ENCODE data around the gene HSP90AB1. TPM values are rescaled to one million over a fixed set of nuclear protein-coding genes. Genes with fewer than 3 reads are reported as not detected.

HSP90AB1 gene
- total RNA-seq, 1 donor from 2014 or later = 463 TPM

DNA sequence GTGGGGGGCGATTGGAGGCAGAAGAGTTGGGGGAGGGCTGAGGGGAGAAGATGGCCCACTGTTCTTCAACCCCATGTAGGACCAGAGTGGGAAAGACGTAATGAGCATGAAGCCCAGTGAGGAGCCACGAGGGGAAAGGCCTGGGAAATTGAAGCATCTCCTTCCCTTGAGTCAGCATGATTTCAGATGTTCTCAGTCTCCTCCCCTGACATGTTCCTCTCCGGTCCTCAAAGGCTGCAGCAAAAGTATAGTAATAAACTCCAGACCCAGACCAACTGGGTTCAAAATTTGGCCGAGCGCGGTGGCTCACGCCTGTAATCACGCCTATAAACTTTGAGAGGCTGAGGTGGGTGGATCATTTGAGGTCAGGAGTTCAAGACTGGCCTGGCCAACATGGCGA lies 20.4 kb downstream of the HSP90AB1 start:
- no peak for DNase-seq (ENCODE audit: extremely low spot score in 2 of 2)
- Histone ChIP-seq H3K27me3 (peaks cover 4% of the 10 kb centered on the region), H3K4me3 (no peak overlapping the region), H3K4me1 (peaks cover 29% of the 10 kb centered on the region), H3K36me3 (no peaks in the 10 kb centered on the region), H3K27ac (no peak overlapping the region), H3K9me3 (no peaks in the 10 kb centered on the region)
- intact Hi-C loops (cut with DNase I) = no loop called here
- TF ChIP-seq POLR2AphosphoS5 (IDR thresholded peaks at IDR 0.05; ENCODE audit: insufficient read depth in 1 of 2, low read depth in 1 of 2) (no peak), POLR2A (IDR thresholded peaks at IDR 0.05) (no peak)
- TF ChIP-seq, protein P1, sequence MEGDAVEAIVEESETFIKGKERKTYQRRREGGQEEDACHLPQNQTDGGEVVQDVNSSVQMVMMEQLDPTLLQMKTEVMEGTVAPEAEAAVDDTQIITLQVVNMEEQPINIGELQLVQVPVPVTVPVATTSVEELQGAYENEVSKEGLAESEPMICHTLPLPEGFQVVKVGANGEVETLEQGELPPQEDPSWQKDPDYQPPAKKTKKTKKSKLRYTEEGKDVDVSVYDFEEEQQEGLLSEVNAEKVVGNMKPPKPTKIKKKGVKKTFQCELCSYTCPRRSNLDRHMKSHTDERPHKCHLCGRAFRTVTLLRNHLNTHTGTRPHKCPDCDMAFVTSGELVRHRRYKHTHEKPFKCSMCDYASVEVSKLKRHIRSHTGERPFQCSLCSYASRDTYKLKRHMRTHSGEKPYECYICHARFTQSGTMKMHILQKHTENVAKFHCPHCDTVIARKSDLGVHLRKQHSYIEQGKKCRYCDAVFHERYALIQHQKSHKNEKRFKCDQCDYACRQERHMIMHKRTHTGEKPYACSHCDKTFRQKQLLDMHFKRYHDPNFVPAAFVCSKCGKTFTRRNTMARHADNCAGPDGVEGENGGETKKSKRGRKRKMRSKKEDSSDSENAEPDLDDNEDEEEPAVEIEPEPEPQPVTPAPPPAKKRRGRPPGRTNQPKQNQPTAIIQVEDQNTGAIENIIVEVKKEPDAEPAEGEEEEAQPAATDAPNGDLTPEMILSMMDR (IDR thresholded peaks at IDR 0.05) = no peak

DNA sequence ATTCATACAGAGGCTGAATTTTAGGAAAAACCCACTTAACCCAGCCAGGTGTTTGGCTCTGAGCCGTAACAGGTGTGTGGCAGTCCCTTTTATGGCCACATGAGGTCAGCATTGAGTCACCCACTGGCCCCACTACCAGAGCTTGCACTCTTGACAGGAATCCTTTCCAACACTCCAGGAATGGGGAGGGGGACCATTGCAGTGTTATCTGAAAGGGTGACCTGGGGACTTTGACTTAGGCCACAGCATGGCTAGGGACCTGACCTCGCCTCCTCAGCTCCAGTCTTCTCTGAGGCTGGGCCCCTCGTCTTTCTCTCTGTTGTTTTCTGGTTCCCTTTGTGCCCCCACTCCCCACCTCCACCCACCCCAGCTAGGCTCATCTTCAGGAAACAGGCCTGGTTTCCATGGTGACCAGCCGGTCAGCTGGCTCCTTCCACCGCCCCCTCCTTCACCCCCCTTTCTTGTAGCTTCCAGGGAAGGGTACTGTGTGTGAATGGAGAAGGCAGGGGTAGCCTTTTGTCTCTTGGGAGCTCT lies 21.3 kb downstream of the HSP90AB1 start:
- no peaks in the 10 kb centered on the region for H3K9me3 ChIP-seq
- peaks cover 20% of the 10 kb centered on the region for H3K4me1 ChIP-seq
- TF ChIP-seq POLR2A (IDR thresholded peaks at IDR 0.05) (no peak), POLR2AphosphoS5 (IDR thresholded peaks at IDR 0.05; ENCODE audit: insufficient read depth in 1 of 2, low read depth in 1 of 2) (no peak)
- TF ChIP-seq, protein P1 (IDR thresholded peaks at IDR 0.05) = peak in 2 of 3 experiments; percentile 53 to 68
- peaks cover 6% of the 10 kb centered on the region for H3K27me3 ChIP-seq
- DNase-seq (ENCODE audit: extremely low spot score in 2 of 2) = no peak
- no peak overlapping the region for H3K27ac ChIP-seq
- no peaks in the 10 kb centered on the region for H3K36me3 ChIP-seq
- no peak overlapping the region for H3K4me3 ChIP-seq
- intact Hi-C loops (cut with DNase I) = no loop called here

DNA sequence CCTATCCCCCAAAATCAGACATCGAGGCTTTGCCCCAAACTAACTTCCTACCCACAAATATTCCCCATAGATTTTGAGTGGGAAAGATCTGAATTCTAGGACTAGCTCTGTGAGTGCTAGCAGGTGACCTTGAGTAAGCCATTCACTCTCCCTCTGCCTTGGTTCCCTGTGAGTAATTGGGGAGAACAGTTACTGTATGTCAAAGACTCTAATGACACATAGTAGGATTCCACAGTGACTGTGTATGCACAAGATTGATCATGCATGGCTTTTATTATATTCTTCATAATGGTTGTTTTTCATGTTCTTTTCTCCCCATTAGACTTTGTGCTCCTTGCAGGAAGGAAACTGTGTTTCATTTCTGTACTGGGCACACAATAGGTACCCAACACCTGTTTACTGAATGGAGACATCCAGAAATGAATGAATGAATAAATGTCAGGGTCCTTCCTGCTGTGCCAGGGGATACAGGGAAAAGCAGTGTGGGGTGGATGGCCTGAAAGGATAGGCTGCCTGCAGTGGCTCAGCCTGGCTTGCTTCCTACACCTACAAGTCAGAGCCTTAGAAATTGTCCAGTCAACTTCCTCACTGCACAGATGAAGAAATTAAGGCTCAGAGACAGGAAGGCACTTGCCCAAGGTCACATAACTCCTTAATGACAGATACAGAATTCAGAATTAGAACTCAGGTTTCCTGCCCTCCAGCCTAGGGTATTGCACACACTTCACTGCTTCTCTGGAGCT lies 22.4 kb downstream of the HSP90AB1 start:
- H3K9me3 ChIP-seq = no peaks in the 10 kb centered on the region
- H3K4me3 ChIP-seq = no peak overlapping the region
- no peak overlapping the region for H3K27ac ChIP-seq
- DNase-seq (ENCODE audit: extremely low spot score in 2 of 2) = no peak
- TF ChIP-seq POLR2A (IDR thresholded peaks at IDR 0.05) = no peak
- no peak for TF ChIP-seq POLR2AphosphoS5 (IDR thresholded peaks at IDR 0.05; ENCODE audit: insufficient read depth in 1 of 2, low read depth in 1 of 2)
- TF ChIP-seq, protein P1 (IDR thresholded peaks at IDR 0.05) = no peak
- H3K36me3 ChIP-seq = no peaks in the 10 kb centered on the region
- H3K4me1 ChIP-seq = peaks cover 8% of the 10 kb centered on the region
- H3K27me3 ChIP-seq = peaks cover 8% of the 10 kb centered on the region
- intact Hi-C loops (cut with DNase I) = no loop called here

DNA sequence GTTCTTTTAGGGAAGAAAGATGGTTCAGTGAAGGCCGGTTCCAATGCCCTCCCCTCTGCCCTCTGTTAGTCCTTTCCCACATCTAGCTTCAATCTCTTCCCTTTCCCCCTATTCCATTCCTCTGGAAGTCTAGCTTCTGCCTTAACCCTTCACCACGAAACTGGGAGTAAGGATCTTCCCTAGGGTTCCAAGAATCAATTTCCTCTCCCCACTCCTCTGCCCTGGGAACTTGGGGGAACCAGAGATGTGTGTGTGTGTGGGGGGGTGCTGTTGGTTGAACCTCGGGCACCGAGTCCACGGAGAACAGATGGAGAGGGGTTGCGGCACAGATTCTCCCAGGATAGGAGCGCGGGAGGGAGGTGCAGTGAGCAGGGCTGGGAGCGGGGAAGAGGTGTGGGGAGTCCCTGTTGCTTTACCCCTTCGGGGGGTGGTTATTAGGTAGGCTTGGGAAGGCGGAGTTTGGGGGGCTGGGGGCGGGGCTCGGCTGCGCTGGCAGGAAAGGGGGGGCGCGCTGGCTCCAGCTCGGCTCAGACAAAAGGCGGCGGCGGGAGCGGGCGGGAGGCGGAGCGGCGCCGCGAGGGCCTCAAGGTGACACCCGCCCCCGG lies 23.1 kb downstream of the HSP90AB1 start, which contains the start of gene TMEM151B:
TSS of gene TMEM151B (plus strand) at position 530 of the 605 bp plus-strand sequence. CDS start 293 bp downstream, outside the sequence.
- intact Hi-C loops (cut with DNase I) = no loop called here

More for the DNA sequence above, 23.1 kb downstream of the HSP90AB1 start, which contains the start of gene TMEM151B:
- Histone ChIP-seq H3K9me3 (no peaks in the 10 kb centered on the region), H3K4me3 (peak within 1 kb of the TSS; percentile 35 to 51), H3K27ac (no peak within 1 kb of the TSS), H3K36me3 (no peaks in the 10 kb centered on the region), H3K27me3 (peaks cover 8% of the 10 kb centered on the region), H3K4me1 (peaks cover 1% of the 10 kb centered on the region)
- no peak for DNase-seq (ENCODE audit: extremely low spot score in 2 of 2)
- TF ChIP-seq POLR2A (IDR thresholded peaks at IDR 0.05) (no peak), POLR2AphosphoS5 (IDR thresholded peaks at IDR 0.05; ENCODE audit: insufficient read depth in 1 of 2, low read depth in 1 of 2) (no peak)
- TF ChIP-seq, protein P1 (IDR thresholded peaks at IDR 0.05) = no peak
